Skeletal muscle tissue (tissue), 4 donors: ENCODE data around the gene GPR137. TPM values are rescaled to one million over a fixed set of nuclear protein-coding genes. Genes with fewer than 3 reads are reported as not detected.
"Not testable (repeated sequence)": the region's sequence is repeated elsewhere in the genome, so short reads cannot be mapped to it uniquely, and the experiment has no call there.

ENCODE experiments used
- H3K27ac ChIP-seq: one replicate; pipeline ENCODE4 v1.7.0; 2013; ENCODE audit warnings: mild to moderate bottlenecking, low read depth, low read length, inconsistent platforms
- H3K27me3 ChIP-seq, 3 donors: one replicate each; pipeline ENCODE4 v1.7.0; 2013; ENCODE audit warnings: low read length in 3 of 3; ENCODE audit not compliant: control insufficient read depth in 3 of 3, insufficient read depth in 3 of 3
- H3K36me3 ChIP-seq, 3 donors: one replicate each; pipeline ENCODE4 v1.7.0; 2013; ENCODE audit warnings: low read length in 3 of 3; ENCODE audit not compliant: control insufficient read depth in 3 of 3, insufficient read depth in 3 of 3
- H3K4me1 ChIP-seq, 3 donors: one replicate each; pipeline ENCODE4 v1.7.0; 2013; ENCODE audit warnings: low read length in 3 of 3, mild to moderate bottlenecking in 3 of 3; ENCODE audit not compliant: control insufficient read depth in 3 of 3, insufficient read depth in 3 of 3
- H3K4me3 ChIP-seq, 3 donors: one replicate each; pipeline ENCODE4 v1.7.0; 2013; ENCODE audit warnings: low read length in 3 of 3
- H3K9ac ChIP-seq, 3 donors: one replicate each; pipeline ENCODE4 v1.7.0; 2013; ENCODE audit warnings: low read length in 3 of 3, mild to moderate bottlenecking in 3 of 3, moderate library complexity in 2 of 3, low read depth in 1 of 3
- H3K9me3 ChIP-seq, 3 donors: one replicate each; pipeline ENCODE4 v1.7.0; 2013; ENCODE audit warnings: low read length in 3 of 3; ENCODE audit not compliant: control insufficient read depth in 3 of 3
- total RNA-seq: library from RNA; depleted of rRNA; stranded (reverse); fragments of >200 nt; gene quantifications from one replicate; pipeline ENCODE4 v1.2.3, GENCODE V29; 2014
- donor health status: Osteomylitis.

GPR137 gene
- total RNA-seq, 1 donor from 2014 or later, result 6.3 TPM

- peaks cover 28 to 47% (median 37%) of the 10 kb centered on the region in 3 donors for H3K4me1 ChIP-seq
- H3K4me3 ChIP-seq, result no peak overlapping the region
- no peaks in the 10 kb centered on the region for H3K9me3 ChIP-seq
- H3K9ac ChIP-seq, result peak overlapping the region in 2 of 3 donors; percentile 45 to 76
- H3K36me3 ChIP-seq, result peaks cover 12 to 21% (median 17%) of the 10 kb centered on the region in 3 donors
- no peaks in the 10 kb centered on the region for H3K27me3 ChIP-seq
- H3K27ac ChIP-seq, result peak overlapping the region; percentile 78
Measured at GRCh38 chr11:64312947-64313346, 27.3 kb downstream of the GPR137 start.

- Histone ChIP-seq H3K9ac (peak overlapping the region; percentile 60 to 76 (median 65)), H3K9me3 (no peaks in the 10 kb centered on the region), H3K36me3 (peaks cover 12 to 21% (median 17%) of the 10 kb centered on the region in 3 donors), H3K4me3 (peak overlapping the region in 2 of 3 donors; percentile 24 to 27), H3K27ac (peak overlapping the region; percentile 78), H3K27me3 (no peaks in the 10 kb centered on the region), H3K4me1 (peaks cover 28 to 47% (median 37%) of the 10 kb centered on the region in 3 donors)
Measured at GRCh38 chr11:64313491-64314145, 28.0 kb downstream of the GPR137 start.

- Histone ChIP-seq H3K36me3 (peaks cover 12 to 21% (median 17%) of the 10 kb centered on the region in 3 donors), H3K9ac (peak overlapping the region; percentile 60 to 76 (median 65)), H3K27me3 (no peaks in the 10 kb centered on the region), H3K27ac (peak overlapping the region; percentile 78), H3K9me3 (no peaks in the 10 kb centered on the region), H3K4me1 (peaks cover 34 to 52% (median 42%) of the 10 kb centered on the region in 3 donors), H3K4me3 (peak overlapping the region in 2 of 3 donors; percentile 24 to 27)
Measured at GRCh38 chr11:64314146-64314804, 28.6 kb downstream of the GPR137 start.

GRCh38 chr11:64314805-64315561, 29.3 kb downstream of the GPR137 start:
- no peaks in the 10 kb centered on the region for H3K27me3 ChIP-seq
- no peak overlapping the region for H3K4me3 ChIP-seq
- H3K27ac ChIP-seq, result no peak overlapping the region
- peak overlapping the region in 1 of 3 donors; percentile 76 for H3K9ac ChIP-seq
- no peaks in the 10 kb centered on the region for H3K9me3 ChIP-seq
- peaks cover 36 to 56% (median 45%) of the 10 kb centered on the region in 3 donors for H3K4me1 ChIP-seq
- H3K36me3 ChIP-seq, result peaks cover 12 to 21% (median 17%) of the 10 kb centered on the region in 3 donors

- not testable (repeated sequence) for H3K4me3 ChIP-seq, H3K27me3 ChIP-seq, H3K9me3 ChIP-seq, H3K27ac ChIP-seq
- Histone ChIP-seq H3K36me3 (peaks cover 15 to 27% (median 24%) of the 10 kb centered on the region in 3 donors), H3K4me1 (peaks cover 36 to 58% (median 45%) of the 10 kb centered on the region in 3 donors), H3K9ac (peak overlapping the region in 1 of 3 donors; percentile 97)
Measured at GRCh38 chr11:64315667-64316526, 30.2 kb downstream of the GPR137 start.

- Histone ChIP-seq H3K9ac (peak overlapping the region; percentile 92 to 97 (median 96)), H3K9me3 (no peaks in the 10 kb centered on the region), H3K36me3 (peaks cover 22 to 27% (median 27%) of the 10 kb centered on the region in 3 donors), H3K27ac (peak overlapping the region; percentile 99), H3K4me1 (peaks cover 36 to 58% (median 45%) of the 10 kb centered on the region in 3 donors), H3K4me3 (peak overlapping the region; percentile 87 to 95 (median 95)), H3K27me3 (no peaks in the 10 kb centered on the region)
Measured at GRCh38 chr11:64316672-64317324, 31.1 kb downstream of the GPR137 start.

GRCh38 chr11:64317325-64317960, 31.8 kb downstream of the GPR137 start, which contains the start of gene TRMT112:
Gene TRMT112, minus strand, starts transcription at chr11:64317559. Its CDS starts 33 bp downstream, at chr11:64317526.
- Histone ChIP-seq H3K4me1 (peaks cover 36 to 56% (median 43%) of the 10 kb centered on the region in 3 donors), H3K36me3 (peaks cover 25 to 31% (median 27%) of the 10 kb centered on the region in 3 donors)

GRCh38 chr11:64317961-64318765, 32.5 kb downstream of the GPR137 start, which contains the start of gene PRDX5:
Gene PRDX5, plus strand, starts transcription at chr11:64318121. Its CDS starts 95 bp downstream, at chr11:64318216.
- Histone ChIP-seq H3K4me1 (peaks cover 29 to 49% (median 36%) of the 10 kb centered on the region in 3 donors), H3K4me3 (peak within 1 kb of the TSS; percentile 87 to 95 (median 95)), H3K9ac (peak within 1 kb of the TSS; percentile 92 to 97 (median 96)), H3K27ac (peak within 1 kb of the TSS; percentile 99), H3K9me3 (no peaks in the 10 kb centered on the region), H3K36me3 (peaks cover 29 to 37% (median 32%) of the 10 kb centered on the region in 3 donors), H3K27me3 (no peaks in the 10 kb centered on the region)

More at GRCh38 chr11:64317325-64317960, 31.8 kb downstream of the GPR137 start, which contains the start of gene TRMT112:
- Histone ChIP-seq H3K27me3 (no peaks in the 10 kb centered on the region), H3K27ac (peak within 1 kb of the TSS; percentile 99), H3K9ac (peak within 1 kb of the TSS; percentile 92 to 97 (median 96)), H3K9me3 (no peaks in the 10 kb centered on the region), H3K4me3 (peak within 1 kb of the TSS; percentile 87 to 95 (median 95))
